Measurements from ENCODE around the gene SNCG.

The SNCG gene

GRCh38 chr10:87008303-87008702 is 49.9 kb downstream of the SNCG start:
- TF ChIP-seq EGR1 (IDR thresholded peaks at IDR 0.05), result peak; percentile 80

Measured in Ishikawa (cell line).